Heart right ventricle (tissue), 16 donors: Measurements from ENCODE around the gene TYROBP. TPM values are rescaled to one million over a fixed set of nuclear protein-coding genes. Genes with fewer than 3 reads are reported as not detected.

ENCODE experiments used
- ATAC-seq, 8 donors: fragments of 200-7000 bp; cut with Tn5 transposase; one replicate each; pipeline ENCODE4 v1.9.1; 2020; ENCODE audit warnings: mild to moderate bottlenecking in 8 of 8, moderate library complexity in 8 of 8, moderate number of reproducible peaks in 1 of 8
- DNase-seq, 2 donors: peaks; one replicate each; pipeline ENCODE4 v3.0.0-alpha.2; 2020
- H3K27ac ChIP-seq, 10 donors: fragments of 200-600 bp; sonication (generic) in 2 of 10; one replicate each; pipeline versions ENCODE4 v1.5.0 to v1.8.0; 2020 to 2022; ENCODE audit warnings: mild to moderate bottlenecking in 3 of 10
- H3K27me3 ChIP-seq, 7 donors: fragments of 200-600 bp; one replicate each; pipeline ENCODE4 v1.8.0; 2021 to 2022; ENCODE audit warnings: mild to moderate bottlenecking in 2 of 7
- H3K36me3 ChIP-seq, 9 donors: fragments of 200-600 bp; sonication (generic) in 1 of 9; one replicate each; pipeline versions ENCODE4 v1.5.0 to v1.8.0; 2020 to 2022; ENCODE audit warnings: mild to moderate bottlenecking in 2 of 9
- H3K4me1 ChIP-seq, 9 donors: fragments of 200-600 bp; sonication (generic) in 1 of 9; one replicate each; pipeline versions ENCODE4 v1.5.0 to v1.8.0; 2020 to 2022; ENCODE audit warnings: mild to moderate bottlenecking in 4 of 9
- H3K4me3 ChIP-seq, 10 donors: fragments of 200-600 bp; sonication (generic) in 2 of 10; one replicate each; pipeline versions ENCODE4 v1.5.0 to v1.8.0; 2020 to 2022; ENCODE audit warnings: mild to moderate bottlenecking in 7 of 10, moderate library complexity in 2 of 10
- H3K9me3 ChIP-seq, 11 donors: fragments of 200-600 bp in 10 of 11; sonication (generic) in 2 of 11; one replicate each; pipeline versions ENCODE4 v1.5.0 to v1.8.0; 2013 to 2022; ENCODE audit warnings: mild to moderate bottlenecking in 2 of 11, control low read depth in 1 of 11, moderate library complexity in 1 of 11
- CTCF ChIP-seq, 9 donors: fragments of 200-600 bp; sonication (generic) in 2 of 9; IDR thresholded peaks; one replicate each; pipeline versions ENCODE4 v1.5.0 to v1.8.0; 2021 to 2022; ENCODE audit warnings: antibody characterized with exemption in 9 of 9, mild to moderate bottlenecking in 5 of 9, moderate library complexity in 1 of 9
- WGBS, 2 donors: extraction: QIAGEN DNeasy Blood & Tissue Kit; methylation state at CpG; one replicate each; pipeline ENCODE4 v1.1.7; 2013; ENCODE audit warnings: inconsistent platforms in 1 of 2; 5-methylcytosine and 5-hydroxymethylcytosine counted together
- intact Hi-C, 10 donors: fragments of 100-400 bp; cut with DNase I; formaldehyde crosslinking; loops; one replicate each; pipeline versions ENCODE4 v1.11.1 to v1.14.2; 2022
- polyA plus RNA-seq, 2 donors: library from polyadenylated mRNA; stranded (reverse); fragments of 200-250 nt; gene quantifications; one replicate each; pipeline ENCODE4 v1.2.3, GENCODE V29; 2013
- total RNA-seq, 10 donors: library from RNA; stranded (reverse); fragmentation: NEBNext Ultra II Directional in 3 of 10; extraction: Animal tissue kit (Norgen Biotek cat#: 25700) in 3 of 10; gene quantifications; one replicate each; pipeline versions ENCODE4 v1.2.1 to v1.2.4, GENCODE V29; 2021 to 2023
- donor health status: Arrhythmogenic right ventricular cardiomyopathy.
- donor health status: ischemic (EF 13 %, LVEDD 7.1; RV severe dilation, severe dysfunction).
- donor health status: healthy with polysubstance abuse.
- donor health status: DM: no; HTN: yes; CAD: no.
- donor health status: DM: no; HTN: no; CAD: no.
- donor health status: ischemic (EF 25% LVEDD 6.9; RV normal size, moderate dysfunction).
- donor health status: ischemic (EF 25% LVEDD 5.7; RV mildly dilated, moderate dysfunction).
- donor health status: healthy.
- donor health status: DM: yes; HTN: yes; CAD: no.
- donor health status: Ischemic cardiomyopathy.
- donor health status: ischemic (EF 35%, LVEDD 5.7; RV mildly dilated, moderate dysfunction).
- donor health status: nonischemic (EF 11% LVEDD 7.7; RV severe dilation, severe dysfunction).
- donor health status: DM: yes; HTN: yes; CAD: no.
- donor health status: PGD.
- donor health status: ischemic (EF 29% LVEDD 5.4; RV normal size, mild dysfunction).
- donor health status: nonischemic (EF 23%, LVEDD 6.1; RV moderate dilation, normal function).

The TYROBP gene
- total and polyA plus RNA-seq, 12 donors: 8.4 to 122 (median 18.4) TPM

- H3K36me3 ChIP-seq: peaks cover 0 to 53% (median 0%) of the 10 kb centered on the region in 9 donors
- peaks cover 0 to 15% (median 7%) of the 10 kb centered on the region in 9 donors for H3K4me1 ChIP-seq
- intact Hi-C loops: no loop called here
- ATAC-seq (no peak), DNase-seq (no peak)
- H3K4me3 ChIP-seq: no peak overlapping the region
- no peaks in the 10 kb centered on the region for H3K9me3 ChIP-seq
- no peak overlapping the region for H3K27ac ChIP-seq
- H3K27me3 ChIP-seq: peaks cover 0 to 3% (median 0%) of the 10 kb centered on the region in 7 donors
- no peak for TF ChIP-seq CTCF (IDR thresholded peaks at IDR 0.05)
- 95 to 98% methylated on average over 3 of the region's 3 CpGs for WGBS, 2 donors
Observed at GRCh38 chr19:35942235-35942634, 34.1 kb upstream of the TYROBP start.

- H3K9me3 ChIP-seq: no peaks in the 10 kb centered on the region
- H3K27me3 ChIP-seq: peaks cover 0 to 15% (median 0%) of the 10 kb centered on the region in 7 donors
- ATAC-seq: no peak
- peaks cover 0 to 24% (median 15%) of the 10 kb centered on the region in 9 donors for H3K4me1 ChIP-seq
- no peak overlapping the region for H3K27ac ChIP-seq
- 47 to 62% methylated on average over 4 of the region's 4 CpGs for WGBS, 2 donors
- peaks cover 0 to 53% (median 0%) of the 10 kb centered on the region in 9 donors for H3K36me3 ChIP-seq
- H3K4me3 ChIP-seq: no peak overlapping the region
- no peak for DNase-seq
- TF ChIP-seq CTCF (IDR thresholded peaks at IDR 0.05): no peak
- intact Hi-C loops: no loop called here
Observed at GRCh38 chr19:35940839-35941238, 32.7 kb upstream of the TYROBP start.

GRCh38 chr19:35940078-35940775, 32.1 kb upstream of the TYROBP start:
- no peak overlapping the region for H3K27ac ChIP-seq
- peaks cover 0 to 21% (median 0%) of the 10 kb centered on the region in 7 donors for H3K27me3 ChIP-seq
- intact Hi-C loops: no loop called here
- 95 to 96% methylated on average over 44 to 51 of the region's 51 CpGs for WGBS, 2 donors
- H3K4me1 ChIP-seq: peaks cover 3 to 30% (median 21%) of the 10 kb centered on the region in 9 donors
- H3K36me3 ChIP-seq: peaks cover 0 to 52% (median 0%) of the 10 kb centered on the region in 9 donors
- no peak for TF ChIP-seq CTCF (IDR thresholded peaks at IDR 0.05)
- DNase-seq (no peak), ATAC-seq (peak in 1 of 8 donors; percentile 19)
- no peak overlapping the region for H3K4me3 ChIP-seq
- no peaks in the 10 kb centered on the region for H3K9me3 ChIP-seq

- peaks cover 3 to 33% (median 23%) of the 10 kb centered on the region in 9 donors for H3K4me1 ChIP-seq
- DNase-seq: no peak
- H3K27me3 ChIP-seq: peaks cover 0 to 21% (median 0%) of the 10 kb centered on the region in 7 donors
- no peak for ATAC-seq
- H3K36me3 ChIP-seq: peaks cover 0 to 45% (median 0%) of the 10 kb centered on the region in 9 donors
- intact Hi-C loops: loop anchor here in 5 of 10 donors (10.0 kb wide), 4 partner anchors 165 to 395 kb away; partner anchors contain the start of genes ARHGAP33 (in 2 of the 5), IGFLR1 (in 2 of the 5), LIN37 (in 2 of the 5) and PSENEN (in 2 of the 5)
- TF ChIP-seq CTCF (IDR thresholded peaks at IDR 0.05): no peak
- H3K4me3 ChIP-seq: no peak overlapping the region
- H3K9me3 ChIP-seq: no peaks in the 10 kb centered on the region
- WGBS, 2 donors: 95 to 96% methylated on average over 54 to 55 of the region's 55 CpGs
- no peak overlapping the region for H3K27ac ChIP-seq
Observed at GRCh38 chr19:35939307-35940077, 31.4 kb upstream of the TYROBP start.
